Stimulated activated naive CD4-positive, alpha-beta T cell (primary cell): Measurements from ENCODE around the gene SMG7.
"Not testable (repeated sequence)": the region's sequence is repeated elsewhere in the genome, so short reads cannot be mapped to it uniquely, and the experiment has no call there.

Experiments
- DNase-seq, 6 experiments: peaks; one replicate each; lab custom pipeline; 2025; lab: John Stamatoyannopoulos, UW

SMG7 gene

DNA sequence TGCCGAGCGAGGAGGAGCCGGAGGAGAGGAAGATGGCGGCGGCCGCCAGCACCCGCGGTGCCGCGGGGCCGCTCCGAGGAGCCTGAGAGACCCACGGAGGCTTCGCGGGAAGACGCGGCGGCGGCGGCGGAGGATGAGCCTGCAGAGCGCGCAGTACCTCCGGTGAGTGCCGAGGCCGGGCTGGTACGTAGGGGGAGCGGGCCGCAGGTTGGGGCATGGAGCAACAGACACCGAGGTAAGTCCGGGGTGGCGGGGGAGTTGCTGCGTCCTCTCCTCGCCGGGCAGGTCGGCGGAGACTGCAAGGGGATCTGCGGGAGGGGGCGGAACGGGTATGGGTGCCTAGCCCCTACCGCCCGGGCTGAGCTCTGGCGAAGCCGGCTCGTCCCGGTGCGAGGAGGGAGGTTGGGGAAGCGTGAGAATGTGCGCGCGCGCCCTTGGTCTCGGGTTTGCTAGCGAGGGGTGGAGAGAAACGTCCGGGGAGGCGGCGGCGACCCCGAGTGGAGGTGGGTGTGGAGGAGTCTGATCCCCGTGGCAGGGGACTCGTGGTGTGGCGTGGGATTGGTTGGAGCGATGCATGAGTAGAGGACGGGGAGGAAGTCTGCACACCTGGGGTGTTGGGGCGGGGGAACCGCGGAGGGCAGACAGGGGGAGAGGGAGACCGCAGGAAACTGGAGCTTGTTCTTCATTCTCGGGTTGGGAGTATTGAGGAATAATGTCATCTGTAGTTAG is at the start of gene SMG7:
Gene SMG7 (plus strand): TSS at position 12 of the 729 bp plus-strand sequence. CDS start 122 bp downstream, at position 134.
- DNase-seq = peak in 5 of 6 experiments; percentile 20 to 63 (median 58)

- no peak for DNase-seq
Measured at GRCh38 chr1:183423541-183423940, 48.8 kb upstream of the SMG7 start.

DNA sequence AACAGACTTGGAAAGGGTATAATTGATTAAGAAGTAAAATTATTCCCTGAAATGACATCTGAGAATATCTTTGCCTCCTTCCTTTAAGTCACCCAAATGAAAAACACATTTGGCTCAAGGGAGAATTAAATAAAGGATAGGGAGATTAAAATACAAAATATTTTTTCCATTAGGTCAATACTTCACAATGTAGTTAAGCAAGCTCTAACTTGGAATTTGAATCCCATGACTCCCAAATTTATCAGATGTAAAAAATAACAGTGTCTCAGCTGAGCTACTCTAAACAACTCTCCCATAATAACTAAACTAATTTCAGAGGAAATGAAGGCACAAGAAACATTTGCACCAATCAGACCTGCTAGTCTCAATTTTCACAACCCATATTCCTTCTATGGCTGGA is 47.6 kb upstream of the SMG7 start:
- no peak for DNase-seq

DNA sequence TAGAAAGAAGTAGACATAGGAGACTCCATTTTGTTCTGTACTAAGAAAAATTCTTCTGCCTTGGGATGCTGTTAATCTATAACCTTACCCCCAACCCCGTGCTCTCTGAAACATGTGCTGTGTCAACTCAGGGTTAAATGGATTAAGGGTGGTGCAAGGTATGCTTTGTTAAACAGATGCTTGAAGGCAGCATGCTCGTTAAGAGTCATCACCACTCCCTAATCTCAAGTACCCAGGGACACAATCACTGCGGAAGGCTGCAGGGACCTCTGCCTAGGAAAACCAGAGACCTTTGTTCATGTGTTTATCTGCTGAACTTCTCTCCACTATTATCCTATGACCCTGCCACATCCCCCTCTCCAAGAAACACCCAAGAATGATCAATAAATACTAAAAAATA is 44.7 kb upstream of the SMG7 start:
- DNase-seq = not testable (repeated sequence)

- no peak for DNase-seq
Measured at GRCh38 chr1:183431840-183432547, 40.3 kb upstream of the SMG7 start.

DNA sequence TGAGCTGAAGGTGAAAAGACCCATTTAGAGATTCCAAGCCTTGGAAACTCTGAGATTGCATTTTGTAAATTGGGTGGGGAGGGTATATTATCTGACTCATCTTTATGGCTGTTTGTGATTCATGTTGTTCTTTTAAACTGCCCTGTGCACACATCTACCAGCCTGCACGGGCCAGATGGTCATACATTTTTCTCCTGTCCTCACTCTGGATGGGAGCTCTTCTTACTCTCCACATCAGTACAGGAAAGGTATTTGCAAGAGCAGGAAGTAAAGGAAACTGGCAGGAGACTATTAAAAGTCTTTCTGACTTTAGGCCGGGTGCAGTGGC is 39.8 kb upstream of the SMG7 start:
- no peak for DNase-seq

DNA sequence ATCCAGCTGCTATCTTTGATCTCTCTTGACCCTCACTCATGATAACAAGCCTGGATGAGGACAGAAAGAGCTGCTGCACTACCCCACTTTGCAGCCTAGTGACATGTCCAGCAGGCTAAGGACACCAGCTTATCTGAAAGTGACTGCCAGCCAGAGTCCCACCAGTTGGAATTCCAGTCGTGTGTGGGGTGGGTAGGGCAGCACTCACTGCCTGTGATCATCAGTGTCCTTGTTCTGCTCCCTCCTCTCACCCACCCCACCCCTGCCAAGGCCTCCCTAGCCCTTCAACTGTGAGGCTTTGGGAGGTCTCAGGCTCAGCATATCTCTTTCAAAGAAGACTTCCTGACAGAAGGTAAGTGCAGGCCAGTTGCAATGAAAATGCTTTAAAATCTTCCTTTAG is 38.6 kb upstream of the SMG7 start:
- DNase-seq = no peak

- no peak for DNase-seq
Measured at GRCh38 chr1:183435497-183435896, 36.8 kb upstream of the SMG7 start.

GRCh38 chr1:183438060-183438459 is 34.2 kb upstream of the SMG7 start:
- DNase-seq = no peak

GRCh38 chr1:183443011-183443410 is 29.3 kb upstream of the SMG7 start:
- no peak for DNase-seq

DNA sequence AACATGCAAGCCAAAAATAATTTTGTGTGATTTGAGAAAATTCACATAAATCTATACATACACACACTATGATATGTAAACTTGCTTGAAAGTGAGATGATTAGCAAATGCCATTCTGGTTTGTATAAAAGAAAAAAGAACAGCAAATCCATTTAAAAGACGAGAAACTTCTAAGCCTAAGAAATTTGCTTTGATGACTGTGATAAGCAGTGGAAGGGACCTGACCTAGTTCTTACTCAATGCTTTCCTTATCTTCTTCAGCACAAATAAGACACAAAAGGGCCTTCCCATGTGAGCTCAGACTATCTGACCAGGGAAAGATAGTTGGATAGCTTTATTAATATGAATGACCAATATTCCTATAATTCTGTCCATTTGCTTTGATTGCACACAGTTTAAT is 28.8 kb upstream of the SMG7 start:
- DNase-seq = no peak

GRCh38 chr1:183444243-183444642 is 28.1 kb upstream of the SMG7 start:
- no peak for DNase-seq

GRCh38 chr1:183449223-183449770 is 23.0 kb upstream of the SMG7 start:
- no peak for DNase-seq

DNA sequence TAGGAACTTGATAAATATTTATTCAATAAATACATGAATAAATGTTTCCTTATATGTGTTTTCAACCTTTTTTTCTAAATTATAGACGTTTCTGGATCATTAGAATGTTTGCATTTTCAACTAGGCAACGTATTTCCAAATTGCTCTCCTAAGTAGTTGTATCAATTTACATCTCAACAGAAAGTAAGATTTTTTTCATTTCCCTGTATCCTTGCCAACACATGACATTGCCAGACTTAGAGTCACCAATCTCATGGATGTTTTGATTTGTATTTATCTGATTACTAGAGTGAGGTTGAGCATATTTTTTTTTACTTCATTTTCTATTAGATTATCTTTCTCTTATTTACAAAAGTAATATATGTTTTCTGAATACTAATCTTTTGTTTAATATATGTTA is 22.2 kb upstream of the SMG7 start:
- no peak for DNase-seq

DNA sequence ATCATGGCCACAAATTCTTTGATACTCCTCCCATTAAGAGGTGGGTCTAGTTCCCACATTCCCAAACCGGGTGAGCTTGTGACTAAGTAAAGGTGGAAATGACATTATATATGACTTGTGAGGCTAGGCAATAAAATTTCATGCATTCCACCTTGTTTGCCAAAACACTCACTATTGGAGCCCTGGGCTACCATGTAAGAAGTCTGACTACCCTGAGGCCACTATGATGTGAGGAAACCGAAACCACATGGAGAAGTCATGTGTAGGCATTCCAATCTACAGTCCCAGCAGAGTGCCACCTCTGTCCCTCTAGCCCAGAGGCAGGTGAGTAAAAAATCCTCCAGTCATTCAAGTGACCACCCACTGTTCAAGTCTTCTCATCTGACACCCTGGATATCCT is 17.9 kb upstream of the SMG7 start:
- no peak for DNase-seq

DNA sequence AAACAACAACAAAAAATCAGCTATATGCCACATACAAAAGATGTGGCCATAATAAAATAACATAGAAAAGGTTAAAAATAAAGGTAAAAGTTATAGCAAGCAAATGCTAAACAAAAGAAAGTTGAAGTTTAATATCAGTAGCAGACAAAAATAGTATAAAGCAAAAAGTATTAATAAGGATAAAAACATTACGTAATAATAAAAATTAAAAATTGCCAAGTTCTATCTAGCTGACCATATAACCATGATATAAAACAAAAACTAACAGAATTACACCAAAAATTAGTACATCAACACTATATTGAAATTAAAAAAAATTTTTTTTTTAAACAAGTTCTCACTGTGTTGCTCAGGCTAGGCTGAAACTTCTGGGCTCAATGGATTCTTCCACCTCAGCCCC is 15.5 kb upstream of the SMG7 start:
- no peak for DNase-seq

DNA sequence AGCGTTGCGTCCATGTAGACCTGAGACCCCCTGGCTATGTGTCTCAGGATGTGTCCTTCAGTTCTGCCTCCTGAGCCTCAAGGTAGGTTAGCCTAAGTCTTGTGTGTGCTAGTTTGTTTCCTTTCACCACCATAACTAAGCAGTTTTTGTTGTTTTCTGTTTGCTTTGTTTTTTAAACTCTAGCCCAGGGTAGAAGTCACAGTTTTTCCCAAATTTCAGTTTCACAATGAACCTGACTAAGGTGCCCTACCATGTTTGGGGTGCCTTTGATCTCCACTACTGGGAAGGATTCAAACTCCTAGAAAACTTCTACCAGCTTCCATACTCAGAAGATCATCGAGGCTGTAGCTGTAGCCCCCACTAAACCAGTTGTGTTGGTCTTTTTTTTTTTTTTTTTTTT is 14.8 kb upstream of the SMG7 start:
- DNase-seq = no peak

DNA sequence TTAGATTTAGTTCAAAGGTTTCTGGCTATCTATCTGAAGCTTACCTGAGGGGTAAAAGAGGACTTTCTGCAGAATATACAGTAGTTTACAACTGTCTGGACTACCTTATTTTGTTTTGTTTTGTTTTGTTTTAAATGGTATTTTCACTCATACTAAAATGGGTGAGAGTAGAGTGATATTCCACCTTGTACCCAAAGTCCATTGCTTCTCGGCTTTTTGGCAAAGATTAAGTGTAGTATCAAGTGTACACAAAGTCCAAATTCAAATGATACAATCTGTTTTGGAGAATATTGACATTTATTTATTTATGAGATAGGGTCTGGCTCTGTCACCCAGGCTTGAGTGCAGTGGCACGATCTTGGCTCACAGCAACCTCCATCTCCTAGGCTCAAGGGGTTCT is 11.7 kb upstream of the SMG7 start:
- no peak for DNase-seq

DNA sequence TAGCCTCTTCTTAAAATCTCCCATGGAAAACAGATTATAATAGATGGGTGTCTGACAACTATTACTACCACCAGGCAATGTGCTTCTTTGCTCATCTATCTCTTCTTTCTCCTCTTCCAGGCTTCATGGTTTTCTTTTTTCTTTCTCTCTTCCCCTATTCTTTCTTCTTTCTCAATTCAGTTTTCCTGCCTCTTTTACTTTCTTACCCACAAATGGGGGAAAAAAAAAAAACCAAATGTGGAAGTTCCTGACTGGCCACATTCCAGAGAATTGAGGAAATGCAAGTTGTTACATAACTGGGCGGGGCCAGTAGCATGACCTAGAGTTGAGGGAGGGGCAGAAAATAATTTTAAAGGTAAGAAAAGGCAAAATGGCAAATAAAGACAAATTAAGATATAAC is 10.9 kb upstream of the SMG7 start:
- no peak for DNase-seq

DNA sequence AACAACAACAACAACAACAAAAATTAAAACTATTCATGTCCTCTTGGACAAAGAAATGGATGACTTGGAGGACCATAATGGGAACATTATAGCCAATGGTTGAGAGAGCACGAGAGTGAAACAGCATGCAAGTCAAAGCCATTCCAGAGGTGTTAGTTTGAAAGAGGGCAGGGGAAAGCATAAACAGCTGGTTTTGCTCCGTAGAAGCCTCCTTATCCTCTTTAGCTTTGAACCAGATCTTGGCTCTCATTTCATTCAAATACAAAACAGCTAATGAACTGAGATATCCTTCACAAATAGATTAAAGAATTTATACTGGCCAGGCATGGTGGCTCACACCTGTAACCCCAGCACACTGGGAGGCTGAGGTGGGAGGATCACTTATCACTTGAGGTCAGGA is 8.7 kb upstream of the SMG7 start:
- no peak for DNase-seq

- DNase-seq = no peak
Measured at GRCh38 chr1:183466781-183467180, 5.5 kb upstream of the SMG7 start.

DNA sequence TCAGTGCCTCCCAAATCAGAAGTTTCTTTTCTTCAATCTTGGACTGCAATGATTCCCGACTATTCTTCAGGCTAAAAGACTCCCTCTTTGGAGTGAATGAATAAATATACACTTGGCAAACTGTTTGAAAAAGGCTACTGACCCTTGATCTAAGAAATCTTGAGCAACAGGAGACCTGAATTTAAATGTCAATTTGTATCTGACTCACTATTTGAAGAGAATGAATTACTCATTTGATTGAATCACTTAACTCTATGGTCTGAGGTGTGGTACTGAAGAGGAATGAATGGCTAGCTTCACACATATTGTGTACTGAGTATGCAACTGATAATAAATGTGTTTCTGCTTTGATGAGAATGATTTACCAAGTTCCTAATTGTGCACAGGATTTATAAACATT is 4.6 kb upstream of the SMG7 start:
- no peak for DNase-seq

DNA sequence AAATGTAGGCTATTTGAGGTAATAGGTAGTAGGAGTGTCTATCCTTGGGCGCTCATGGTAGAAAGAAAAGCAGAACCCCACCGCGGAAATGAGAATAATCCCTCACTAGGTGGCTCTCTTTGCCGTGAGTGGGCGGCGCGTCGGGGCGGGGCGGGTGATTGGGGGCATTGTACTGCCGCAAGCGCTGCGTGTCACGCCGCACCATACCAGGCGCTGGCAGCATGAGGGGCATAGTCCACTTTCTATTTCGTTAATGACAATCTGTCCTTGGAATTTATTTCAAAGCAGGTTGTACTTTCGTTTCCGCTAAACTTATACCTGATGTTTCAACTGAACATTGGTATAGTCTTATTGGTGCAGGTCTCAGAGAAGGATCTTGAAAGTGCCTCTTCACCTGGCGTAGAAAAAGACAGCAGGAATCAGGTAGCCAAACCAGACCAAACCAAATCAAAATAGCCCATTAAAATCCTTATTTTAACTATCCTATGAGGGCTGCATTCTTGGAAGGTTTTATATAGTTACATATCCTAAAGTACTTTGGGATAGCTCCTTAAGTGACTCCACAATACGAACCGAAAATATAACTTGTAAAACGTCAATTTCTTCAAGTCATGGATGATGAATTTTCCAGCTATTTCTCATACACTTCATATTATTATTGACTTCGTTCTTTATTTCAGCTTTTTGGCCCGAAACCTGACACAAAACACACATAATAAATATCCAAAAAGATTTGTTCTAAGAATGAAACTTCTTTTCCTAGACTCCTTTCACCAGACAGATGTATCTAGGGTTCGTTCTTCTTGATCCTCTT is 1.9 kb upstream of the SMG7 start:
- DNase-seq = peak; percentile 76 to 88 (median 85)
